IPS-20b (cell line): Measurements from ENCODE around the gene GRK5.
"Not testable (repeated sequence)": the region's sequence is repeated elsewhere in the genome, so short reads cannot be mapped to it uniquely, and the experiment has no call there.

Experiments
- H3K27ac ChIP-seq: one replicate; pipeline ENCODE4 v1.5.1; 2013; ENCODE audit warnings: low read length
- H3K27me3 ChIP-seq: 2 replicates; pipeline ENCODE4 v1.6.1; 2013; ENCODE audit warnings: mild to moderate bottlenecking, low read length, inconsistent platforms; ENCODE audit not compliant: insufficient read depth
- H3K36me3 ChIP-seq: 2 replicates; pipeline ENCODE4 v1.6.1; 2013; ENCODE audit warnings: low read depth, mild to moderate bottlenecking, inconsistent platforms, low read length, moderate library complexity; ENCODE audit not compliant: insufficient read depth
- H3K4me1 ChIP-seq: 2 replicates; pipeline ENCODE4 v1.6.1; 2013; ENCODE audit warnings: mild to moderate bottlenecking, control low read depth, inconsistent platforms, low read length, moderate library complexity; ENCODE audit not compliant: insufficient read depth
- H3K4me3 ChIP-seq: 2 replicates; pipeline ENCODE4 v1.5.1; 2013; ENCODE audit warnings: mild to moderate bottlenecking, low read length, inconsistent platforms
- H3K9ac ChIP-seq: 2 replicates; pipeline ENCODE4 v1.6.1; 2013; ENCODE audit warnings: low read depth, mild to moderate bottlenecking, inconsistent platforms, low read length, moderate library complexity
- H3K9me3 ChIP-seq: 2 replicates; pipeline ENCODE4 v1.6.1; 2013; ENCODE audit warnings: mild to moderate bottlenecking, low read depth, low read length, inconsistent platforms; ENCODE audit not compliant: insufficient read depth

The GRK5 gene

DNA sequence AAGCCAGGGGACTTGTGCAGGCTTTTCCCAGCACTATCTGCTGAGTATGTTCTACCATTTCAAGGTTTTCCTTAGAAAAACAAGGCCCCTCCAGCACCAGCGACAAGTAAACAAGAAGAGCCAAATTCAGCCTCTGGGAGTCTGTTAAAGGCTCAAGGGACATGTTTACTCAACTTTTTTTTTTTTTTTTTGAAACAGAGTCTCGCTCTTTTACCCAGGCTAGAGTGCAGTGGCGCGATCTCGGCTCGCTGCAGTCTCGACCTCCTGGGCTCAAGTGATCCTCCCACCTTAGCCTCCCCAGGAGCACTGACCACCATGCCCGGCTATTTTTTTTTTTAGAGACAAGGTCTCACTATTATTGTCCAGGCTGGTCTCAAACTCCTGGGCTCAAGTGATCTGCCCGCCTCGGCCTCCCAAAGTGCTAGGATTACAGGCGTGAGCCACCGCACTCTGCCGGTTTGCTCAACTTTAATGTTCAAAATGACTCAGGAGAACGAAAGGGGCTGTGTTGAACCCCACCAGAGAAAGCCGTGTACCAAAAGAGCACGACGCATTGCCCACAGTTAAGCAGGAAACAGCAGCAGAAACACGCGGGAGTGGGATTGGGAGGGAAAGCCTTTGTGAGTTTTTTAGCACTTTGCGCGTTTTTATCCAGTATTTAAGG, 29.5 kb upstream of the GRK5 start:
- Histone ChIP-seq H3K27me3 (no peaks in the 10 kb centered on the region), H3K36me3 (peaks cover 39% of the 10 kb centered on the region), H3K27ac (peak overlapping the region; percentile 60), H3K4me3 (peak overlapping the region; percentile 91), H3K9me3 (no peaks in the 10 kb centered on the region), H3K9ac (peak overlapping the region; percentile 95), H3K4me1 (peaks cover 7% of the 10 kb centered on the region; the same call in 1 of the 2 replicates)

DNA sequence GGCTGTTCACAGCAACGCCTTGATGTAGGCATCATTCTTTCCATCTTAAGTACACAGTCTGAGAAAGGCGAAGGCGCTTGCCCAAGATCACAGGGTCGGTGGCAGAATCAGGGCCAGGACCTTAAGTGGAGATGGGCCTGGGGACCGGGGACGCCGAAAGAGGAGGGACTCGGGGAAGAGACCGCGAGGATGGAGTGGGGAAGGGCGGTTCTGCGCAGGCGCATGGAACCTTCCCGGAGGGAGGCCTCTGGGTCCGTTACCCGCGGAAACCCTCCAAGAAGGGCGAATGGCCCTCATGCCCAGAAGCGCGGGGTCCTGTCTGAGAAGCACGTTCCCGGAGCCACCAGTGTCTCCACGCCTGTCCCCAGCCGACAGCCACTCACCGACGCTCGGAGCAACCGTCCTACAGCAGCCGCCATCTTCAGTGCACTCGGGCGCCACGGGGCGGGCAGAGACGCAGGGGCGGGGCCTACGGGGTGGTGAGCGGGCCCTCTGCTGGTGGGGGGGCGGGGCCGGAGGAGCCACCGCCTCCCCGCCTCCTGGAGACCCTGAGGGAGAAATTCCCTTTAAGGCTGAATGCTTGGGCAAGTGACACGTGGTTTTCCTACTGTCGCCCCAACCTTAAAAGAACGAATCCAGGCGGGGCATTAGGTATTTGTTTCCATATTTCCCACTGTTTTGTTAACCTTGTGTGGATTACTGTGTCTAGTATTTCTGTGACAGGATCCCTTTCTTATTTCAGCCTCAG, 28.8 kb upstream of the GRK5 start, which contains the start of gene PRDX3:
Gene PRDX3, minus strand, starts transcription at position 441 of the 748 bp plus-strand sequence. Its CDS starts 22 bp downstream, at position 419.
- H3K9me3 ChIP-seq: no peaks in the 10 kb centered on the region
- peak within 1 kb of the TSS; percentile 60 for H3K27ac ChIP-seq
- peaks cover 32% of the 10 kb centered on the region for H3K36me3 ChIP-seq
- no peaks in the 10 kb centered on the region for H3K27me3 ChIP-seq
- H3K4me1 ChIP-seq: peaks cover 7% of the 10 kb centered on the region; the same call in 1 of the 2 replicates
- H3K4me3 ChIP-seq: peak within 1 kb of the TSS; percentile 91
- H3K9ac ChIP-seq: peak within 1 kb of the TSS; percentile 95

DNA sequence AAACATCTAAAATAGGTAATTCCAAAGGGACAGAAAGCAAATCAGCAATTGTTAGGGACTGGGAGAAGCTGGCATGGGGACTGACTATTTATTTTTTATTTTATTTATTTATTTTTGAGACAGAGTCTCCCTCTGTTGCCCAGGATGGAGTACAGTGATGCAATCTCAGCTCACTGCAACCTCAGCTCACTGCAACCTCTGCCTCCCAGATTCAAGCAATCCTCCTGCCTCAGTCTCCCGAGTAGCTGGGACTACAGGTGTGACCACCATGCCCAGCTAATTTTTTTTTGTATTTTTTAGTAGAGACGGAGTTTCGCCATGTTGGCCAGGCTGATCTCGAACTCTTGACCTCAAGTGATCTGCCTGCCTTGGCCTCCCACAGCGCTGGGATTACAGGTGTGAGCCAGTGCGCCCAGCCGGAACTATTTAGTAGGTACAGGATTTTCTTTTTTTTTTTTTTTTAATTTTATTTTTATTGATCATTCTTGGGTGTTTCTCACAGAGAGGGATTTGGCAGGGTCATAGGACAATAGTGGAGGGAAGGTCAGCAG, 26.4 kb upstream of the GRK5 start:
- not testable (repeated sequence) for H3K4me3 ChIP-seq, H3K4me1 ChIP-seq, H3K9me3 ChIP-seq, H3K27me3 ChIP-seq, H3K9ac ChIP-seq, H3K27ac ChIP-seq
- peaks cover 11% of the 10 kb centered on the region for H3K36me3 ChIP-seq

DNA sequence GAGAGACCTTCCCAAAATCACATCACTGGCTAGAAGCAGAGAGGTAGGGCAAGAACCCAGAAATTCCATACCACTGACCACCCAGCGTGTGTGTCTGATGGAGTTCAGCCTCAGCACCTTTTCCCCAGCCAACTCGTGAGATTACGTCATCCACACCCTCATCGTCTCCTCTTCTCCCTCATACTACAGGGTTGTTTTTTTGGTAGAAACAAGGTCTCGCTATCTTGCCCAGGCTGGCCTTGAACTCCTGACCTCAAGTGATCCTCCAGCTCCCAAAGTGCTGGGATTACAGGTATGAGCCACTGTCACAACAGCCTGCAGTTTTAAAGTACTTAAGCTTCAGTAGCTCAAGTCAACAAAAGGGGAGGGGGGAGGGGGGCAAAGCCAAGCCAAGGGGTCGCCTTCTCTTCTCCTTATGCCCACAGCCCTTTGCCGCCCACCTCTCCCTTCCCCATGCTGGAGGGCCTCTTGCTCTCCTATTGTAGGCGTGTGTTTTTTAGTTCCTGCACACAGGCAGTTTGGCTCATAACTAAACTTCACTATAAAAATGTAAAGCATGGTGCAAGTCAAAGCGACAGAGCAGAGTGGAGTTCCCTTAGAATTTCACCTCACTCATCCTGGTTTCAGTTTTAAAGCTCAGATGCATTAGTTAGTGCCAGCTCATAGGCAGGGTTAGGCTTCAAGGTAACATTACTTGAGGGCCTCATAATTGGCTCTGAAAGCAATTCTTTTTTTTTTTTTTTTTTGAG, 23.5 kb upstream of the GRK5 start:
- no peak overlapping the region for H3K4me3 ChIP-seq
- H3K27me3 ChIP-seq: no peaks in the 10 kb centered on the region
- peaks cover 4% of the 10 kb centered on the region; the same call in 1 of the 2 replicates for H3K4me1 ChIP-seq
- H3K27ac ChIP-seq: no peak overlapping the region
- H3K9ac ChIP-seq: no peak overlapping the region
- no peaks in the 10 kb centered on the region for H3K9me3 ChIP-seq
- H3K36me3 ChIP-seq: no peaks in the 10 kb centered on the region

DNA sequence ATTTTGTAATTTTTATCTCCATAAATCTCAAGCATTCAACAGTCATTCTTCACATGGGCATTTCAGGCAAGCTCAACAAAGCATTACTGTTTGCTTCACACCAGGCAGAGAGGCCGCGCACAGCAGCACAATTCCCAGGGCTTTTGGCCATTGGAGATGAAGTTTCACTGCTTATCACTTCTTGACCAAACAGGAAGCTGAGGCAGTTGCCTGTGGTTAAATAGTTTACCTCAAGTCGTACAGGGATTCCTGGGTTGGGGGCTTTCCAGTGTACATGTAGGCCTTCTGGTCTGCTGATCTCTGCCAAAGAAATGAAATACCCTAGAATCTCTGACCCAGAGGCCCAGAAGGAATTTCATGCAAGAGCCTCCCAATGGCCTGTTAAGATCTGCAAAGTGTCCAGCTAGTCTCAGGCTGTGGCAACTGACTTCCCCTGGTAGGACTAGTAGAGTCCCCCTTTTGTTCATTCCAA, 17.5 kb upstream of the GRK5 start:
- Histone ChIP-seq H3K4me3 (no peak overlapping the region), H3K4me1 (no peaks in the 10 kb centered on the region), H3K9me3 (no peaks in the 10 kb centered on the region), H3K36me3 (no peaks in the 10 kb centered on the region), H3K9ac (no peak overlapping the region), H3K27ac (no peak overlapping the region), H3K27me3 (no peaks in the 10 kb centered on the region)

DNA sequence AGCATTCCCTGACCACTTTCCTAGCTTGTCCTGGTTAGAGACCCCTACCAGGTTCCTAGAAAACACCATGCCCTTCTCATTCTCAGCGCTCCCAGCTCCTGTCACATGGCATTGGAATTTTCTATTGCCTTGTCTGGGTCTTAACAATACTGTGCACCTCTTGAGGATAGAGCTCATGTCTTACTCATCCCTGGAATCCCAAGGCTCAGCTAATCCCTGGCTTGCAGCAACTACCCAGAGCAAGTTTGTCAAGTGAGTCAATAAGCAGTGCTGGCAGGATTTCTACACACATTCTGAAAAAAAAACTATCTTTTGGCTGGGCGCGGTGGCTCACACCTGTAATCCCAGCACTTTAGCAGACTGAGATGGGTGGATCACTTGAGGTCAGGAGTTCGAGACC, 17.0 kb upstream of the GRK5 start:
- Histone ChIP-seq H3K27ac (no peak overlapping the region), H3K4me1 (no peaks in the 10 kb centered on the region), H3K9me3 (no peaks in the 10 kb centered on the region), H3K4me3 (no peak overlapping the region), H3K9ac (no peak overlapping the region), H3K36me3 (no peaks in the 10 kb centered on the region), H3K27me3 (no peaks in the 10 kb centered on the region)

DNA sequence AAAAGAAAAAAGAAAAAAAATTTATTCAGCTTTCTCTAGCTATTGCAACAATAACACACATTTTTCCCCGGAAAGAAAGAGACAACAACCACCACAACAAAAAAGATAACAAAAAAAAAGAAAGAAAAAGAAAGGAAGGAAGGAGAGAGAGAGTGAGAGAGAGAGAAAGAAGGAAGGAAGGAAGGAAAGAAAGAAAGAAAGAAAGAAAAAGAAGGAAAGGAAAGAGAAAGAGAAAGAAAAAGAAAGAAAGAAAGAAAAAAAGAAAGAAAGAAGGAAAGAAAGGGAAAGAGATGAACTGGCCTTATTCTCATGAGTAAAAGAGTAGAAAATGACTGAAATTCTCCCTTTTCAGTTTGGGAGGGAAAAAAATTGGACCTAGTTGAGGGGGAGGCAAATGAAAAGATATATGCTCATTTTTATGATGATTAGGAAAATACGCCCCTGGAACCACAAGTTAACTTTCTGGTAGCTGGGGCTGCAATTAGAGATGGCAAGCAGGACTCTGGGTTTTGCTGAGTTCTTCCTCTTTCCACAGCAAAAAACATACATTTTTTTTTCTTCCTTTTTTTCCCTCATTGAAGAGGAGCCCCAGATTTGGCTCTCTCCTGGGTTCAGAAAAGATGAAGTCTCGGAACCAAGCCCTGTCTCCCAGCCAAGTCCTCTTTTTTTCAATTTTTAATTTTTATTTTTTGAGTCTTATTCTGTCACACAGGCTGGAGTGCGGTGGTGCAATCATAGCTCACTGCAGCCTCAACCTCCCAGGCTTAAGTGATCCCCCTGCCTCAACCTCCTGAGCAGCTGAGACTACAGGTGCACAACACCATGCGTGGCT, 16.2 kb upstream of the GRK5 start:
- no peaks in the 10 kb centered on the region for H3K9me3 ChIP-seq
- H3K4me1 ChIP-seq: no peaks in the 10 kb centered on the region
- H3K27me3 ChIP-seq: no peaks in the 10 kb centered on the region
- H3K4me3 ChIP-seq: no peak overlapping the region
- no peak overlapping the region for H3K9ac ChIP-seq
- H3K36me3 ChIP-seq: no peaks in the 10 kb centered on the region
- H3K27ac ChIP-seq: no peak overlapping the region

DNA sequence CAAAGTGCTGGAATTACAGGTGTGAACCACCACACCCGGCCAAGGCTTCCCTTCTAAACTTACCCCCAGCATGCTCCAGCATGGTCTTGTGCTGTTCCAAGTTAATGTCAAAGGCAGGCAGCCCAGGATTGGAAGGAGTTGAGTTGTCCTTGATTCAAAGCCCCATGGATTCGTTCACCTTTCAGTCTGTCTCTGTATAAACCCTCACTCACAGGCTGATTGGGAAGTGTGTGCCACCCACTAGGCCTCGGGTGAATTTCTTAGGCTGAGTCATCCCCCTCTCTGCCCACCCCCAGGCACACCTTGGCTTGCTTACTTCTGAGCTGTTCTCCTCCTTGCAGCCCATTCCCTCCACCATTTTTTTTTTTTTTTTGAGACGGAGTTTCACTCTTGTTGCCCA, 15.5 kb upstream of the GRK5 start:
- H3K36me3 ChIP-seq: no peaks in the 10 kb centered on the region
- H3K4me1 ChIP-seq: no peaks in the 10 kb centered on the region
- no peaks in the 10 kb centered on the region for H3K27me3 ChIP-seq
- no peak overlapping the region for H3K4me3 ChIP-seq
- H3K9me3 ChIP-seq: no peaks in the 10 kb centered on the region
- H3K27ac ChIP-seq: no peak overlapping the region
- no peak overlapping the region for H3K9ac ChIP-seq

DNA sequence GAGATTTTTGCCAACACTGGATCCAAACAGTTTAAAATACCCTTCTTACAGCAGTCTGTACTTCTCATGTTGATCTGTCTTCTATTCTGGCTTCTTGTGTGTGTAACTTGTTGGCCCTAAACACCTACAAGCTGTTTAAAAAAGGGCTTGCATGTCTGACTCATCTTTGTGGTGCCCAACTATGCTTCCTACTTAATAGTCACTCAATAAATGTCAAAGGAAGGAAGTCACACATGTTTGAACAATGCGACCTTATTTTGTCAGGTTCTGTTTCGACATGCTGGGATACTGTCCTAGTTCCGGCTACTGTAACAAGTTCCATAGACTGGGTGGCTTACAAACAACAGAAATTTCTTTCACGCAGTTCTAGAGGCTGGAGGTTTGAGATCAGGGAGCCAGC, 9.4 kb upstream of the GRK5 start:
- Histone ChIP-seq H3K9ac (no peak overlapping the region), H3K9me3 (no peaks in the 10 kb centered on the region), H3K36me3 (no peaks in the 10 kb centered on the region), H3K27me3 (peaks cover 8% of the 10 kb centered on the region; the same call in 1 of the 2 replicates), H3K27ac (no peak overlapping the region), H3K4me3 (no peak overlapping the region), H3K4me1 (no peaks in the 10 kb centered on the region)

DNA sequence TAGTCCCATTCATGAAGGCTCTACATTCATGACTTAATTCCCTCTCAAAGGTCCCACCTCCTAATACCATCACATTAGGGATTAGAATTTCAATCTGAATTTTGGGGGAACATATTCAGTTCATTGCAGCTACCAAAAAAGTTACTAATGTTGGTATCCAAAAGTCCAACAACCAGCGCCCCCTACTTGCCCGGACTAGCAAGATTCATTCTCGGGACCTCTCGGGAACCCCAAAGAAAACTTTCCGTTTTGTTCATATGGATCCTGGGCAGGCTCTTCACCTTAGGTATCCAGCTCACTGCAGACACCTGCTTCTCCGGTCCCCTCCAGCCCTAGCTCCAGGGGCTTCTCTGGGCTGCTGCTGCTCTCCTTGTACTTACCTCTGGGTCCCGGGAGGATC, 8.9 kb upstream of the GRK5 start:
- no peak overlapping the region for H3K9ac ChIP-seq
- no peak overlapping the region for H3K4me3 ChIP-seq
- H3K4me1 ChIP-seq: no peaks in the 10 kb centered on the region
- no peak overlapping the region for H3K27ac ChIP-seq
- no peaks in the 10 kb centered on the region for H3K9me3 ChIP-seq
- H3K36me3 ChIP-seq: no peaks in the 10 kb centered on the region
- H3K27me3 ChIP-seq: peaks cover 8% of the 10 kb centered on the region; the same call in 1 of the 2 replicates
